OCI-LY7 (cell line): Measurements from ENCODE around the gene EGFR. TPM values are rescaled to one million over a fixed set of nuclear protein-coding genes. Genes with fewer than 3 reads are reported as not detected.

ENCODE experiments used
- BruUV-seq: library from RNA; stranded (reverse); fragments of 400-500 nt; replicated peaks from 2 replicates; lab custom pipeline; 2021; lab: Mats Ljungman, UMichigan
- CTCF ChIA-PET: fragments of 300-600 bp; sonication (Branson Sonifier 250); formaldehyde crosslinking; loops from one replicate; lab custom pipeline; 2022; ENCODE audit warnings: antibody characterized with exemption; ENCODE audit not compliant: unreplicated experiment; lab: Charles Lee
- POLR2A ChIA-PET: fragments of 300-600 bp; sonication (Branson Sonifier 250); formaldehyde crosslinking; loops from one replicate; lab custom pipeline; 2022; ENCODE audit warnings: antibody characterized with exemption; lab: Charles Lee
- DNase-seq: peaks from one replicate; pipeline ENCODE4 v3.0.0-alpha.2; 2015; ENCODE audit warnings: low spot score
- H2AFZ ChIP-seq: fragments of 200-600 bp; sonication (generic), shearing (Covaris generic); 2 replicates; pipeline ENCODE4 v1.6.1; 2014; ENCODE audit warnings: mild to moderate bottlenecking, antibody characterized with exemption, low read length, moderate library complexity
- H3K27ac ChIP-seq: fragments of 200-600 bp; sonication (generic); 2 replicates; pipeline ENCODE4 v1.5.1; 2014; ENCODE audit warnings: mixed run types, low read depth, mild to moderate bottlenecking, moderate library complexity, low read length, inconsistent platforms; ENCODE audit not compliant: poor library complexity, severe bottlenecking
- H3K36me3 ChIP-seq: fragments of 200-600 bp; sonication (generic); 2 replicates; pipeline ENCODE4 v1.6.1; 2014; ENCODE audit warnings: mild to moderate bottlenecking, antibody characterized with exemption, low read length, moderate library complexity, mixed read lengths; ENCODE audit not compliant: insufficient read depth
- H3K4me1 ChIP-seq: fragments of 200-600 bp; sonication (generic); 2 replicates; pipeline ENCODE4 v1.5.1; 2014; ENCODE audit warnings: mild to moderate bottlenecking, low read length; ENCODE audit not compliant: insufficient read depth, poor library complexity, severe bottlenecking
- H3K4me2 ChIP-seq: fragments of 200-600 bp; sonication (generic); 2 replicates; pipeline ENCODE4 v1.6.1; 2014; ENCODE audit warnings: mild to moderate bottlenecking, low read length
- H3K4me3 ChIP-seq: fragments of 200-600 bp; sonication (generic); 2 replicates; pipeline ENCODE4 v1.5.1; 2014; ENCODE audit warnings: mild to moderate bottlenecking, low read depth, low read length; ENCODE audit not compliant: poor library complexity, severe bottlenecking
- H3K79me2 ChIP-seq: fragments of 200-600 bp; sonication (generic); 2 replicates; pipeline ENCODE4 v1.6.1; 2016; ENCODE audit warnings: low read depth, mild to moderate bottlenecking, low read length, moderate library complexity, mixed read lengths; ENCODE audit not compliant: insufficient read depth
- H3K9me2 ChIP-seq: fragments of 200-600 bp; sonication (generic); 2 replicates; pipeline ENCODE4 v1.6.1; 2016; ENCODE audit warnings: mild to moderate bottlenecking, low read length, mixed read lengths; ENCODE audit not compliant: insufficient read depth
- H3K9me3 ChIP-seq: fragments of 200-600 bp; sonication (generic); 2 replicates; pipeline ENCODE4 v1.6.1; 2014; ENCODE audit warnings: mild to moderate bottlenecking, mixed run types, low read length, mixed read lengths
- H4K20me1 ChIP-seq: fragments of 200-600 bp; sonication (generic); 2 replicates; pipeline ENCODE4 v1.6.1; 2014; ENCODE audit warnings: mild to moderate bottlenecking, antibody characterized with exemption, low read length, moderate library complexity, mixed read lengths; ENCODE audit not compliant: insufficient read depth
- CTCF ChIP-seq: fragments of 200-600 bp; sonication (generic); conservative IDR thresholded peaks from 2 replicates; pipeline ENCODE4 v1.5.1; 2014; ENCODE audit warnings: mild to moderate bottlenecking, antibody characterized with exemption, low read length, moderate library complexity, mixed read lengths
- EZH2phosphoT487 ChIP-seq: fragments of 200-600 bp; sonication (generic); IDR thresholded peaks from 2 replicates; pipeline ENCODE4 v1.6.1; 2018; ENCODE audit warnings: low read depth, borderline replicate concordance, mild to moderate bottlenecking, mixed run types, antibody characterized with exemption, low read length, moderate library complexity, mixed read lengths
- intact Hi-C: fragments of 100-400 bp; cut with micrococcal nuclease; formaldehyde crosslinking; loops from one replicate; pipeline ENCODE4 v1.10.0; 2022; ENCODE audit not compliant: unreplicated experiment
- total RNA-seq, 2 experiments: library from RNA; depleted of rRNA in 1 of 2; stranded (reverse); fragments of >200 nt in 1 of 2; shearing (Covaris generic) in 1 of 2; gene quantifications; 2 replicates each; pipeline ENCODE4 v1.2.3, GENCODE V29; 2014 to 2022

The EGFR gene
- total RNA-seq, 2 experiments from 2014 or later, result 0.27 TPM; not detected in 1

DNA sequence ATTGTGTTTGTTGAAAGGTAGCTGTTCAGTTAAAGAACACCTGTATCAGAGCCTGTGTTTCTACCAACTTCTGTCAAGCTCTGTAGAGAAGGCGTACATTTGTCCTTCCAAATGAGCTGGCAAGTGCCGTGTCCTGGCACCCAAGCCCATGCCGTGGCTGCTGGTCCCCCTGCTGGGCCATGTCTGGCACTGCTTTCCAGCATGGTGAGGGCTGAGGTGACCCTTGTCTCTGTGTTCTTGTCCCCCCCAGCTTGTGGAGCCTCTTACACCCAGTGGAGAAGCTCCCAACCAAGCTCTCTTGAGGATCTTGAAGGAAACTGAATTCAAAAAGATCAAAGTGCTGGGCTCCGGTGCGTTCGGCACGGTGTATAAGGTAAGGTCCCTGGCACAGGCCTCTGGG is 154.9 kb downstream of the EGFR start:
- H3K27ac ChIP-seq, result no peak overlapping the region
- H2AFZ ChIP-seq, result no peak overlapping the region
- no peaks in the 10 kb centered on the region for H4K20me1 ChIP-seq
- ChIA-PET CTCF (no interaction called here), POLR2A (no interaction called here)
- BruUV-seq, result no TSS peak
- H3K4me2 ChIP-seq, result no peak overlapping the region
- H3K9me2 ChIP-seq, result no peaks in the 10 kb centered on the region
- intact Hi-C loops, result no loop called here
- no peak for TF ChIP-seq CTCF
- no peak for TF ChIP-seq EZH2phosphoT487
- H3K9me3 ChIP-seq, result no peaks in the 10 kb centered on the region
- no peak overlapping the region for H3K4me3 ChIP-seq
- H3K4me1 ChIP-seq, result no peaks in the 10 kb centered on the region
- no peak for DNase-seq
- no peaks in the 10 kb centered on the region for H3K79me2 ChIP-seq
- H3K36me3 ChIP-seq, result no peaks in the 10 kb centered on the region

DNA sequence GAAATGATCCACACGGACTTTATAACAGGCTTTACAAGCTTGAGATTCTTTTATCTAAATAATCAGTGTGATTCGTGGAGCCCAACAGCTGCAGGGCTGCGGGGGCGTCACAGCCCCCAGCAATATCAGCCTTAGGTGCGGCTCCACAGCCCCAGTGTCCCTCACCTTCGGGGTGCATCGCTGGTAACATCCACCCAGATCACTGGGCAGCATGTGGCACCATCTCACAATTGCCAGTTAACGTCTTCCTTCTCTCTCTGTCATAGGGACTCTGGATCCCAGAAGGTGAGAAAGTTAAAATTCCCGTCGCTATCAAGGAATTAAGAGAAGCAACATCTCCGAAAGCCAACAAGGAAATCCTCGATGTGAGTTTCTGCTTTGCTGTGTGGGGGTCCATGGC is 155.6 kb downstream of the EGFR start:
- H2AFZ ChIP-seq, result no peak overlapping the region
- no peaks in the 10 kb centered on the region for H3K9me2 ChIP-seq
- POLR2A ChIA-PET, result interaction anchor here (0.6 kb wide), 1 partner anchor 12 kb away, joined by 3 read pairs; no protein-coding TSS in a partner anchor
- no peak for TF ChIP-seq EZH2phosphoT487
- TF ChIP-seq CTCF, result no peak
- no peak overlapping the region for H3K4me3 ChIP-seq
- H3K36me3 ChIP-seq, result no peaks in the 10 kb centered on the region
- intact Hi-C loops, result no loop called here
- no peak for DNase-seq
- no peaks in the 10 kb centered on the region for H3K79me2 ChIP-seq
- no peaks in the 10 kb centered on the region for H3K9me3 ChIP-seq
- no peaks in the 10 kb centered on the region for H4K20me1 ChIP-seq
- no peaks in the 10 kb centered on the region for H3K4me1 ChIP-seq
- no peak overlapping the region for H3K4me2 ChIP-seq
- no TSS peak for BruUV-seq
- CTCF ChIA-PET, result no interaction called here
- no peak overlapping the region for H3K27ac ChIP-seq

- Histone ChIP-seq H3K4me2 (no peak overlapping the region), H2AFZ (no peak overlapping the region), H3K9me3 (no peaks in the 10 kb centered on the region), H4K20me1 (no peaks in the 10 kb centered on the region), H3K4me1 (no peaks in the 10 kb centered on the region), H3K4me3 (no peak overlapping the region), H3K27ac (no peak overlapping the region), H3K79me2 (no peaks in the 10 kb centered on the region), H3K9me2 (no peaks in the 10 kb centered on the region), H3K36me3 (no peaks in the 10 kb centered on the region)
- intact Hi-C loops, result no loop called here
- no peak for DNase-seq
- ChIA-PET POLR2A (interaction anchor here (0.6 kb wide), 1 partner anchor 13 kb away, joined by 3 read pairs; no protein-coding TSS in a partner anchor), CTCF (no interaction called here)
- TF ChIP-seq EZH2phosphoT487, result no peak
- no TSS peak for BruUV-seq
Observed at GRCh38 chr7:55174856-55175255, 156.0 kb downstream of the EGFR start.
